HG03175 (cell line): ENCODE results near the gene ZNF324.
"Not testable (repeated sequence)": the region's sequence is repeated elsewhere in the genome, so short reads cannot be mapped to it uniquely, and the experiment has no call there.

Experiments
- ATAC-seq: cut with Tn5 transposase; IDR thresholded peaks from one replicate; pipeline ENCODE4 v1.9.1; 2021; ENCODE audit warnings: mild to moderate bottlenecking, moderate library complexity; ENCODE audit not compliant: unreplicated experiment

ZNF324 gene

DNA sequence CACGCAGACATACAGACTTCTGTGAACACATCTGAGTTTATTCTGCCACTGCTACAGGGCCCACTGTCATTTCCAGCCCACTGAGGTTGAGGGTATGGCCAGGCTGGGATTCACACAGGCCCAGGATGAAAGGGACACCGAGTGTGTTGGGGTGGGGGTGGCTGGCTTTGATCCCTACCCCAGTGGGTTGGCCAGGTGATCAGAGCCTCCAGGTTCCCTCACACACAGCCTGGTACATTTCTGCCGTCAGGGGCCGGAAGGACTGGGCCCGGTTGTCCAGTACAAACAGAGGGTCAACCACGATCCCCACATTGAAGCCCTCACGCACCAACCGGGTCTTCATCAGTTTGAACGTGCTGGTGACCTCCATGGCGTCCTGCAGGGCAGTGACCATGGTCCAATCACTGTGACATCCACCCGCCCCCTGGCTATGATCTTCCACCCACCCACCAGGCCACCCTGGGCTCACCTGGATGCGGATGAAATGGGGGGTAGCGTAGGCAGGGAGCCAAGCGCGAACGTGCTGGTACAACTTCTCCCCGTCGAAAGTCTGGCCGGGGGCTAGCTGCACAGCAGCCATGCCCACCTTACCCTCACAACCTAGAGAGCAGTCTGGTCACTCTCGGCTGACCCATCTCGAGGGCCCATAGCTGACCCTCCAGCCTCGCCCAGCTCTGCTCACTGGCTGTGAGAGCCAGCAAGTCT, 31.6 kb downstream of the ZNF324 start:
- no peak for ATAC-seq

DNA sequence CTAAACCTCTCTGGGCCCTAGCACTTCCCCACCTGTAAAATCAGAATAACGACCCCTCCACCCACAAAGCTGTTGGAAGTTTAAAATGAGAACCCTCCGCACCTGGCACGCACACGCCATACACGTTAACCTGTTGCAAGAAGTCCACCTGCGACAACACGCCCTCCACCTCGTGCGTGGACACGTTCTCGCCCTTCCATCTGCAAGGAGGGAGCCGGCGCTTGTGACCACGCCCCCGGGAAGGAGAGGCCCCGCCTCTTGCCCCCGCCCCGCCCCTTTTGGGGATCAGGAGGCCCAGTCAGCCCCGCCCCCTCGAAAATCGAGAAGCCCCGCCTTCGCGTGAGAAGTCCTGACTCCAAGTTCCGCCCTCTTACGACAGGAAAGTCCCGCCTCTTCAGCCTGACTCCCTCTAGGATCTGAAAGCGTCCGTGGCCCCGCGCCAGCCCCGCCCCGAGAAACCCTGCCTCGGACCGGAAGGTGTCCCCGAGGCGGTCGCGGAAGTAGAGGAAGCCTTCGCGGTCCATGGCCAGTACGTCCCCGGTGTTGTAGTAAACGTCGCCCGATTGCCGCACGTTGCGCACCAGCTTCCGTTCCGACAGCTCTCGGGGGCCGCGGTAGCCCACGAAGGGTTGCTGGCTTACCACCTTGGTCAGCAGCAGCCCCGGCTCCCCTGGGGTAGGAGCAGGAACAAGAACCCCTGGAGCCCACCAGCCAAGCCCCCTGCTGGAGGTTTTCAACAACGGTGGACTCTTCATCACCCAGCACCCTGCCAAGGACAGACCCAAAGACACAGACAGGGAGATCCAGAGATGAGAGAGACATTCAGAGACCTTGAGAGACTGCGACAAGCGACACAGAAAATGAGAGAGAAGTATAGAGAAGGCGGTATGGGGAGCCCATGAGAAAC, 32.4 kb downstream of the ZNF324 start:
- ATAC-seq = peak; percentile 96

DNA sequence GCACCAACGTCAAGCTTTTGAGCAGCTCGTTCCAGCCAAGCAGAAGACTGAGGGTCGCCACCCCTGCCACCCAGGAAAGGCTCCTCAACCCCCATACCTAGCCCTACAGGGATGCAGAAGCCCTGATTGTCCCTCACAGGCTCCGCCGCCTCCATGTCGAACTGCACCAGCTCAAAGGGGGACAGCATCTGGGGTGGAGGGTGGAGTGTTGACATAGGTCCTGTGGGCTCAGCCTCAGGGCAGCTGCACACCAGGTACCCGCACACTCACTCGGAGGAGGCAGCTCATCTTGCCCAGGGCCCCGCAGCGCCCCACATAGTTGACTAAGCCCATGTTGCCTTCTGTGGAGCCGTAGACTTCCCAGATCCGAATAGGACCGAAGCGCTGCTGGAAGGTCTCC, 33.4 kb downstream of the ZNF324 start:
- no peak for ATAC-seq

DNA sequence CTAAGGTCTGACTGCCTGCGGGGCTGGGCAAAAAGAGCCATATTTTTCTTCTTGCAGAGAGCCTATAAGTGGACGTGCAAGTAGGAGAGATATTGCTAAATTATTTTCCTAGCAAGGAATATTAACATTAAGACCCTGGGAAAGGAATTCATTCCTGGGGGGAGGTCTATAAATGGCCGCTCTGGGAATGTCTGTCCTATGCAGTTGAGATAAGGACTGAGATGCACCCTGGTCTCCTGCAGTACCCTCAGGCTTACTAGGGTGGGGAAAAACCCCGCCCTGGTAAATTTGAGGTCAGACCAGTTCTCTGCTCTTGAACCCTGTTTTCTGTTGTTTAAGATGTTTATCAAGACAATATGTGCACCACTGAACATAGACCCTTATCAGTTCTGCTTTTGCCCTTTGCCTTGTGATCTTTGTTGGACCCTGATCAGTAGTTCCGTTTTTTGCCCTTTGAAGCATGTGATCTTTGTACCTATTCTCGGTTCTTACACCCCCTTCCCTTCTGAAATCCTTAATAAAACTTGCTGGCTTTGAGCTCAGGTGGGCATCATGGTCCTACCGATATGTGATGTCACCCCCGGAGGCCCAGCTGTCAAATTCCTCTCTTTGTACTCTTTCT, 40.8 kb downstream of the ZNF324 start:
- ATAC-seq = not testable (repeated sequence)

DNA sequence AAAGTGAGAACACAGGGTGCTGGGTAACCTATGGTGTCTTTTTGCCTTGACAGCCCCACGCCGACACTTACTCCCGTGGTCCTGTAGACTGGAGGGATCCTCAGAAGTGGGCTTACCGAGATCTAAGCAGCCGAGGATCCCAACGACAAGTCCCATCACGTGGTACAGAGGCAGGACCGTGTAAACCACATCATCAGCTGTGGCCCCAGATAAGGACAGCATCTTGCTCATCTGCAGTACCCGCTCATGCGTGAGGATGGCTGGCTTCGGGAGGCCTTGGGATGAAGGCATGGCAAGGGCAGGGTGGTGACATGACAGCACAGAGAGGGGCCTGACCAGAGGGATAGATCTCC, 42.8 kb downstream of the ZNF324 start:
- ATAC-seq = no peak

DNA sequence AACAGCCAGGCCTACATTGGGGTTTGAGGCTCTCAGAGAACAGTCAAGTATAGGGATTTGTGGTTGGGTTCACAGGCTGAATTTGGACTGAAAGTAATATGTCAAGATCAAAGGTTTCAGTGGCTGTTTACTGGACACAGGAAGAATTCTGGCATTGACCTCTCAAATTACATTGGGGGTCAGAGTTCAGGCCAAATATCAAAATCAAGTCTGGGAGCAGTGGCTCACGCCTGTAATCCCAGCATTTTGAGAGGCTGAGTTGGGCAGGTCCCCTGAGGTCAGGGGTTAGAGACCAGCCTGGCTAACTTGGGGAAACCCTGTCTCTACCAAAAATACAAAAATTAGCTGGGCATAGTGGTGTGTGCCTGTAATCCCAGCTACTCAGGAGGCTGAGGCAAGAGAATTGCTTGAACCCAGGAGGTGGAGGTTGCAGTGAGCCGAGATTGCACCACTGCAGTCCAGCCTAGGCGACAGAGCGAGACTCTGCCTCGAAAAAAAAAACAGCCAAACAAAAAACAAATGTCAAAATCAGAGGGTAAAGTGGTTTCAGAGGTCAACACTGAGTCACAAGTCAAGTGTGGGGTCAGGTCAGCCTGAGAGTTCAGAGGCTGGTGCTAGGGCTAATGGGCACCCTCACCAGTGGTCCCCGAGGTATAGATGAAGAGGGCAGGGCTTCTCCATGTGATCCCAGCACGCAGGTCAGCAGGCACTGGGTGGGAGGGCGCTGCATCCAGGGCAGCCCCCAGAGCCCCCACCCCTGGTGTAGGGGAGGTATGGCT, 43.4 kb downstream of the ZNF324 start:
- no peak for ATAC-seq

DNA sequence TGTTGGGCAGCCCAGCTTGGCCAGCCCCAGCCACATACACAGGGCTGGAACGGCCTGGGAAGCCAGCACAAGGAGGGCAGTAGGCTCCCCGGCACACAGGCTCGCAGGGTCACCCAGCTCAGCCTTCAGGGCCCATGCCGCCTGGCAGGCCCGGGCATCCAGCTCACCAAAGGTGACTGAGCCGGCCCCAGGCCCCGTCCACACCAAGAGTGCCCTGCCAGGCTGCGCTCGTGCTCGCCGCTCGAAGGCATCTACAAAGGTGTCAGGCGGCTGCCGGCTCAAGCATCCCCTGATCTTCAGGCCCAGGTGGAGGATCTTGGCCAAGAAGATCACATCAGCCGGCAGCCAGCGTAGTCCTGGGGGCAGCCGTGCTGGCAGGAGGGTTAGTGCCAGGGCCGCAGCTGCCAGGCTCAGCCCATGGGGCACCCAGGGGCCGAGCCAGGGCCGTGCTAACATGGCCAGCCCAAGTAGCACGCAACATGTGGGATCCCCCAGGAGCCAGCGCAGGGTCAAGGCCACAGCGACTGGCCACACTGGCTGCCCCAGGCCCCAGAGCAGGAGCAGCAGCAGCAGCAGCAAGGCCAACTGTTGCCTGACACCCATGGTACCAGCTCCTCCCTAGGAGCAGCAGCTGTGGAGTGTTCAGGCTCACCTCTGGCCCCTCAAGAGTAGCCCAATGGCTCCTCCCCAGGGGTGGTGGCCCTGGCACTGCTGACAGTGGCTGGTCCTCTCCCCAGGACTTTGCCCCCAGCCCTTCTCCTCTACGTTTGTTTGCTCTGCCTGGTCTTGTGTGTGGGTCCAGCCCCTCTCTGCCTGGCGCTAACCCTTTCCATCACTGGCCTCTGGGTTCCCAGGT, 44.7 kb downstream of the ZNF324 start, which contains the start of gene SLC27A5:
Gene SLC27A5 (minus strand): TSS at position 640 of the 856 bp plus-strand sequence. CDS start 37 bp downstream, at position 603.
- ATAC-seq = no peak

DNA sequence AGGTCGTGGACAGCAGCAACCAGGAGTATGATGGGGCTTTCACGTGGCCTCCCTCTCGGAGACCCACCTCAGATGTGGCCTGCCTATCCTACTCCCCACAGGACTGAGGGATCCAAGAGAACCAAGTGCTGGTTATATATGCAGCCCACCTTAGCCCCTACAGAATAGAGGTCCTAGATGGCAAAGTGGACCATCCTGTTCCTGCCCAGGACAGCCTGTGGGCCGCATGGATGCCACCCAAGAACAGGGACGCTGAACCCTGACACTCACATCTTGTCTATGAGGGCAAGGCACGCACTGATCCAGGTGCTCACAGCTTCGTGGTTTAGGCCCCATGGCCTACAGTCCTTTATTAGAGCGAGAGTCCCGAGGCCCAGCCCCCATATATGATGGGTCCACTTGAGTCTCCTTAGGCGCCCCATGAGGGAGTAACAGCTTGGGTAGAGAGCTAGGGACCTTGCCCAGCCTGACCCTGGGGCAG, 46.4 kb downstream of the ZNF324 start:
- no peak for ATAC-seq

DNA sequence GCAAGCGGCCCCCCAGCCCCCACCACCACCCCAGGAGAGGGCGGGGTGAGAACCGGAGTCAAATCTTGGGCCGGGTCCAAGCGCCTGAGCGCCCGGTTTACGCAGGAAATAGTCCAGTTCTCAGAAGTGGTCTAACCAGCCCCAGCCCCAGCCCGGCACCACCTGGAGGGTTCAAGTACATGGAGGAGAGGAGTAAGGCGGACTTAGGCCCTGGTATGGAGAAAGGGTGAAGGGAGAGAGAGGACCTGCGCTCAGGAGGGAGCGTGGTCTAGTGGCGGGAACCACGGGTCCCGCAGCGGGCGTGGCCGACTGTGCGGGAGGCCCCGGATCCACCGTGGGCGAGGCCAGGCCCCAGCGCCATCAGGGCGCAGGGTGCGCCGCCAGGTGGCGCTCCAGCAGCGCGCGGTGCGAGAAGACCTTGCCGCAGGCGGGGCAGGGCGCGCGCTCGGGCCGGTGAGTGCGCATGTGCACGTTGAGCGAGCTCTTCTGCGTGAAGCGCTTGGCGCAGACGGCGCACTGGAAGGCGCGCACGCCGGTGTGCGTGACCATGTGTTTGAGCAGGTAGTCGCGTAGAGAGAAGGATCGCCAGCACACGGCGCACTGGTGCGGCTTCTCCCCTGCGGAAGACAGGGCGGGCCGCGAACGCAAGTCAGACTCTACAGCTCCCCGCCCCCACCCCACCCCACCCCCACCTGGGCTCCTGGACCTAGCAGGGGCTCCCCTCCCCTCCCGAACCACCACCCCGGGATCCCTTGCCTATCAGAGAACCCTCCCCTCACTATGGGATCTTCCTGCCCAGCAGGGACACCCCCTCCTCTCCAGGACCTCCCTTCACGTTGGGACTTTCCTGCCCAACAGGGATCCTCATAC, 47.0 kb downstream of the ZNF324 start:
- peak; percentile 79 for ATAC-seq

DNA sequence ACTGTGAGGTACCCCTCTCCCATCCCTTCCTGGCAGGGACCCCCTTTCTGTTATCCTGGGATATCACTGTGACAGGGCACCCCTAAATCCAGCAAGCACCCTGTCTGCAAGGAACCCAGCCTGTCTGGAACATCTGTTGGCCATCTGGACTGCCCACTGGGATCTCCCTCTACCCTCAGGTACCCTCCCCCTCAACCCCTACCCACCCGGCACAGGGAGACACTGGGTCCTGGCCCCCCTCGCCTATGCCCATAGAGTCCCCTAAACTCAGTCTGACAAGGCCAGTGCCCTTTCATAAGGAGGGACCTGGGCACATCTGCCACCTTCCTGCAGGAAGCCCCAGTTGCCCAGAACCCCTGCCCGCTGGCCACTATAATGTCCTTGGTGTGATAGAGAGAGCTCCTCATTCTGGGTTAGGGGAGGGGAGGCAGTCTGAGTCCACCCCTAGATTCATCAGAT, 47.7 kb downstream of the ZNF324 start:
- ATAC-seq = no peak

DNA sequence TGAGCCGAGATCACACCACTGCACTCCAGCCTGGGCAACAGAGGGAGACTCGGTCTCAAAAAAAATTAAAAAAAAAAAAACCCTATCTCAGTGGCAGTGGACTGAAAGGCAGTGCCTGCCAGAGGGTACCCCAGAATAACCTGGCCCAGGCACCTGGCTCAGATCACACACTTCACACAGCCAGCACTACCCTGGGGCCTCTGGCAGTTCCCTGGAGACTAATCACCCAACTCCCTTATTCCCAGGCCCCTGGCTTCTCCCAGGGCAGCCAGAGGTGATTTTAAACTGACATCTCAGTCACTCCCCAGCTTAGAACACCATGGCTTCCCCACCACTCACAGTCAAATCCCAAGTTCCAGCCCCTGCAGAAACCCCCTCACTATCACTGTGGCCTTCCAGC, 48.4 kb downstream of the ZNF324 start:
- ATAC-seq = no peak

DNA sequence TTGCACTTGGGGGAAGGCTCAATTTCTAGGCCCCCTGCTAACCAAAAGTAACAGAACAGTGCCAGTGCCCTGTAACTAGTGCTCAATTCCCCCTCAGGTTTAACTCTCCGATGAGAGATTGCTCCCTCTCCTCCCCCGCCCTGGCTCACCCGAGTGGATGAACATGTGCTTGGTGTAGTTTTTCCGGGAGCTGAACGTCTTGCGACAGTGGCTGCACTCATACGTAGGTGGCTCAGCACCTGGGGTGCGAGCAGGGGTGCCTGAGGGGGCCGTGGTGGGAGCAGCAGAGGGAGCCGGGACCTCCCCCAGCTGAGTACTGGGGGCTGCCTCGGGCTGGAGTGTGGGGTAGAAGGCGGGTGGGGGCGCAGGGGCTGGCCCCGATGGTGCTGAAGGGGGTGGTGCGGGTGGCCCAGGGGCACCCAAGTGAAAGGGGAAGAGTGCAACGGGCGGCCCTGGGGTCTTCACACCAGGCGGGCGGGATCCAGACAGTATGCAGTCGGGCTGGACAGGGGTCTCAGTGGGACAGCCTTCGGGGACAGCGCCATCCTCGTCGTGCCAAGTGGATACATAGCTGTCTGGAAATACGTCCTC, 49.5 kb downstream of the ZNF324 start:
- ATAC-seq = no peak

DNA sequence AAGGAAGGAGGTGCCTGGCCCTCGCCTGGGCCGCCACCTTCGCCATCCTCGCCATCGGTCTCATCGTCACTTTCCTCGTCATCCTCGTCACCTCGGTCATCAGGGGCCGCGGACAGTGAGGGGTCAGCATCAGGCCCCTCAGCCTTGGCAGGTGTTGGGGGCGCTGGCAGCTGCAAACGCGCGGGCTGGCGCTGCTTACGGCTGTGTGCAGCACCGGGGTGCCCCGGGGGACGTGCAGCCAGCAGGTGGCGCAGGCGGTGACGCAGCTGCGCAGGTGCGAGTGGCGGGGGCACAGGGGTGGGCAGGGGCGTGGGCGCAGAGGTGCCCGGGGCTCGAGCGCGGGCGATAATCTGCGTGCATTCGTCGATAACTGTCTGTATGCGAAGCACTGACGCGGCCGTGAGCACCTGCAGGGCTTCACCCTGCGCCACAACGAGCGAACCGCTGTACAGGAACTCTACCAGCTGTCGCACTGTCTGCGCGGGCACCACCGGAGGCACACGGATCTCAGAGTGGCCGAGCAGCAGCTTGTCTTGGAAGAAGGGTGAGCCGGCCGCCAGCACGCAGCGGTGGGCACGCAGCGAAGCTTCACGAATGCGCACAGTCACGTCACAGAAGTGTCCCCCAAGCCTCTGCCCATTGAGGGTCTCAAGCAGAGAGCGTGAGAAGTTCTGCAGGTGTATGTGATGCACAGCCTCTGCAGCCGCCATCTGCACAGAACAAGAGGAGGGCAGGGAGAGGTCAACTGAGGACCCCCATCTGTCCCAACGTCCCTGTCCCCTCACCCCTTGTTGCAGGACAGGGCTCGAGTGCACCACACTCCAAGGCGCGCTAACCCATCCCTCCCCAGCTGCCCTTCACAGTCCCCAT, 50.3 kb downstream of the ZNF324 start:
- ATAC-seq = no peak

DNA sequence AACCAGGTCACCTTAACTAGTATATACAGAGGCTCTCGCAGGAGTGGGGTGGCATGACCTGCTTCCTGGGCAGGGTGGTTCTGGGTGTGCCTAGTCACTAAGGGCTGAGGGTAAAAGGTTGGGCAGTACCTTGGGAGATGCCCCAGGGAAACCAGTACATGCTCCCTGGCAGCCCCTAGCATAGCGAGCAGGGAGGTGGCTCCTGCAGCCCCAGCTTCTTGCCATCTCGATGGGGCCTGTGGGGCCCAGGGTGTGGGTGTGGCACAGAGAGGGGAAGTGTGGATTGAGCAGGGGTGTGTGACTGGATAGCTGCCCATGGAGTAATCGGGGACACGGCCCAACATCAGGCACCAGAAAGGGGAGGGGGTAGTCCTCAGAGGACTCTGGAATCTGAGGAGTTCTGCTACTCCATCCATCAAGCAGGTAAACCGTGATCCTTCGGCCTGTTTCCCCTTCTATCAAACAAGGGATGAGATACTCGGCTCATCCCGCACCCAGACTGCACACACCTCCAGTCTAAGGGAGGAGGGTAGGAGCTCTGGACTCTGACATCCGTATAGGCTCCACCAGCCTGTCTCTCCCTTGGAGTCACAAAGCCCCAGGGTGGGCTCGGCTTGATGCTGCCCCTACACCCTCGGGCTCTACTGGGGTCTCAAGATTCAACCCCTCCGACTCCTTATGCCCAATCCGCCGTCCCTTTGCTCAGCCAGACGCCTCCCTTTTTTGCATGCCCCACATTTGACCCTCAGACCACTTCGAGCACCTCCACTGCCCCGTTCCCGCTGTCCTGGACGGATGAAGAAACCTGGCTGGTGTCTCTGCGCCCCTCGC, 51.6 kb downstream of the ZNF324 start:
- ATAC-seq = no peak

DNA sequence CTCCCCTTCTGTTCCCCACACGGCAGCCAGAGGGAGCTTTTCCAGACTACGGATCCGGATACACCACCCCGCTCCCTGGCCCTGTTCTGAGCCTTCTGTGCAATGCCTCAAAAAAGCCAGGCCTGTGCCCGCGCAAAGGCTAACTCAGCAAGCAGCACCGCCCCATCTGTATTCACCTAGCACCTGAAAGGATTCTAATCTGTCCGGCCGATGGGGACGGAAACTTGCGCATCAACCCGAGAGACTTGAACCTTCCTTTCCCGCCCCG, 52.1 kb downstream of the ZNF324 start:
- ATAC-seq = no peak

DNA sequence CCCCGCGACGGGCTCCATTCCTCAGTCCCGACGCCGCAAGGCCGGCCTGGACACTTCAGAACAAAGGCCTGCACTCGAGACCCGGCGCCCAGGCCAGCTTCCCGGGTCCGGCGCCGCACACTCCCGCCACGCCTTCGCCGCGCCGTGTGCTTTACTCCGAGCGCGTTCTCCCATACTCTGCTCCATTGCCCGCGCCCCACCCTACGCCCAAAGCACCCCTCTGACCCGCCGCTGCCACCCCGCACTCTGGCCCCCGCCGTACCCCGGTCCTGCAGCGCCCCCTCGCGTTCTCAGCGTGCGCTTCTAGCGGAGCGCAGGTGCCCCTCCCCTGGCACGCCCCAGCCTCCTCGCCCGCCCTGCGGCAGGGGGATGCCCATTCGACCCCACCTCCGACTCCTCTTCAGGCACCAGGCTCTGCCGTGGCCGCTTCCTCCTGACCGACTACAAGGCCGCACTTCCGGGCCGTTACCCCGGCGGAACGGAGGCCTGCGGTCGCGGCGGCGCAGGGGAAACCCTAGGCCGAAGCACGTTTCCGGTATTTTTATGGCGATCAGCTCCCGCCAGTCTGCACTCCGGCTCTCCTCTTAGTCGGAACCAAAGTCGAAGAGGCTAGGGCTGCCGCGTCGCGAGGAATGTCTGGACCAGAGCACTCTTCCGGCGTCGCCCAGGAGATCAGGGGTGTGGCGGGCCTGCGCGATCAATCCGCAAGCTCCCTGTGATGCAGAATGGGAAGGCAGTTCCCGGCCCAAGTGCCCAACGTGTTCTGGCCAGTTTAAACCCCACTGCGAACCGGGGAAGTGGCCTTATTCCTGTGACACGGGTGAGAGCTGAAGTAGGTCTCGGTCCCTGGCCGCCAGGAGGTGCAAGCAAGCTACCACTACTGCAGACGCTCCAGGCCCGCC, 52.7 kb downstream of the ZNF324 start, which contains the start of gene ZBTB45:
Gene ZBTB45 (minus strand): TSS at position 456 of the 902 bp plus-strand sequence. CDS start 2,137 bp downstream, outside the sequence.
- peak; percentile 88 for ATAC-seq
